ENCODE measurements around the gene FAM200C. TPM values are rescaled to one million over a fixed set of nuclear protein-coding genes. Genes with fewer than 3 reads are reported as not detected.
"Not testable (repeated sequence)": the region's sequence is repeated elsewhere in the genome, so short reads cannot be mapped to it uniquely, and the experiment has no call there.

FAM200C gene
- polyA plus RNA-seq, 1 donor (not counting 4 experiments of a cell fraction or from before 2014, with no cell fraction given), result 1.7 TPM

DNA sequence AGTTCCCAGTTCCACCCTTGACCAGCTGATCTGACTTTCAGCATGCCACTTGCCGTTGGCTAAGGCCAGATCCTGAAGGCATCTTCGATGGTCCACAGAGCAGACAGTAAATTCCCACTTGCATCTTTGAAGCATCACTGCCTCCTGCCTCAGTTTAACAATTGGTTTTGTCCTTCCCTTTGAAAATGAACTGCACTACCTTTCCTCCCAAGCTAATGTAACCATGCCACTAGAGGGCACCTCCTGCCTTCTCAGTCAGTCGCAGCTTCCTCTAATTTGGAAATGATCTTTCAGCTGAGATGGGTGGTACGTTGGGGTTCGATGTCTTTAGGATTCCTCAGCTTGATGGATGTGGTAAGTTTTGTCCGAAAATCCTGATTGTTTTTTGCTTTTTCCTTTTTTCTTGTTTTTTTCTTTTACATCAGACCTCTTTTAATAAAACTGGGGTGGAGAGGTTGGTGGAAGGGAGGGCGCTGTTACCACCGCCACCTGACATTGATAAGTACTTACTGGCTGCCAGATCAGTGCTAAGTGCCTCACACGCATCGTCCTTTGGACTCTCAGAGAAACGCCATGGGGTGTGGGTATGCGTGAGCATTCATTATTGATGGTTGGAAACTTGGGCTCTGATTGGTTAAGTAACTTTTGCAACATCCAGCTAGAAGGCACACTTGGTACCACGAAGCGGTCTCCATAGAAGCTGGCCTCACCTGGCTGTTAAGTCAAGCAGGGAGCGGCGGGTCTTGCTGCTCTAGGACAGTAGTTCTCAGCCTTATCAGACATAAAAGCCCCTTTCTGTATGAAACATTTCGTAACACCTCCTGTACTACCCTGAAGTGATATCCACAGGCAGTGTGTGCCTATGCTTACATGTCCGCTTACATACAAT, 38.7 kb upstream of the FAM200C start:
- dilution Hi-C loops (cut with MboI; ENCODE audit: extremely low pct_ligation_motif_present, low sequenced_read_pairs), result no loop called here
- Histone ChIP-seq H3K9ac (ENCODE audit: control insufficient read depth, extremely low read depth, insufficient read depth, low read length) (peak overlapping the region; percentile 67), H2AFZ (ENCODE audit: control insufficient read depth, low read length) (peak overlapping the region; percentile 90), H3K4me3 (ENCODE audit: control insufficient read depth in 2 of 3, extremely low read depth in 1 of 3, insufficient read depth in 2 of 3, low read depth in 1 of 3, low read length in 3 of 3) (peak overlapping the region in 2 of 3 experiments; percentile 59 to 68), H3K27ac (ENCODE audit: control insufficient read depth, insufficient read depth, low read length) (no peak overlapping the region), H4K20me1 (ENCODE audit: control insufficient read depth, extremely low read depth, insufficient read depth, low read length) (no peaks in the 10 kb centered on the region), H3K9me3 (ENCODE audit: control insufficient read depth, low read depth, low read length) (no peaks in the 10 kb centered on the region), H3K36me3 (ENCODE audit: control insufficient read depth in 2 of 2, extremely low read depth in 1 of 2, insufficient read depth in 2 of 2, low read length in 2 of 2) (no peaks in the 10 kb centered on the region), H3K27me3 (ENCODE audit: control insufficient read depth, extremely low read depth, insufficient read depth, low read length) (no peaks in the 10 kb centered on the region), H3K9me1 (ENCODE audit: control insufficient read depth, extremely low read depth, insufficient read depth, low read length) (no peaks in the 10 kb centered on the region), H3K4me2 (ENCODE audit: control insufficient read depth, extremely low read depth, insufficient read depth, low read depth, low read length) (peak overlapping the region; percentile 96), H3K79me2 (ENCODE audit: control insufficient read depth, insufficient read depth, low read length) (no peaks in the 10 kb centered on the region), H3K4me1 (ENCODE audit: control insufficient read depth, extremely low read depth, insufficient read depth, low read length) (peaks cover 16% of the 10 kb centered on the region)
- FAIRE-seq, result peak; percentile 90
- DNase-seq (ENCODE audit: low read depth, low spot score), result no peak
- TF ChIP-seq, protein P1, sequence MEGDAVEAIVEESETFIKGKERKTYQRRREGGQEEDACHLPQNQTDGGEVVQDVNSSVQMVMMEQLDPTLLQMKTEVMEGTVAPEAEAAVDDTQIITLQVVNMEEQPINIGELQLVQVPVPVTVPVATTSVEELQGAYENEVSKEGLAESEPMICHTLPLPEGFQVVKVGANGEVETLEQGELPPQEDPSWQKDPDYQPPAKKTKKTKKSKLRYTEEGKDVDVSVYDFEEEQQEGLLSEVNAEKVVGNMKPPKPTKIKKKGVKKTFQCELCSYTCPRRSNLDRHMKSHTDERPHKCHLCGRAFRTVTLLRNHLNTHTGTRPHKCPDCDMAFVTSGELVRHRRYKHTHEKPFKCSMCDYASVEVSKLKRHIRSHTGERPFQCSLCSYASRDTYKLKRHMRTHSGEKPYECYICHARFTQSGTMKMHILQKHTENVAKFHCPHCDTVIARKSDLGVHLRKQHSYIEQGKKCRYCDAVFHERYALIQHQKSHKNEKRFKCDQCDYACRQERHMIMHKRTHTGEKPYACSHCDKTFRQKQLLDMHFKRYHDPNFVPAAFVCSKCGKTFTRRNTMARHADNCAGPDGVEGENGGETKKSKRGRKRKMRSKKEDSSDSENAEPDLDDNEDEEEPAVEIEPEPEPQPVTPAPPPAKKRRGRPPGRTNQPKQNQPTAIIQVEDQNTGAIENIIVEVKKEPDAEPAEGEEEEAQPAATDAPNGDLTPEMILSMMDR (optimal IDR thresholded peaks at IDR 0.05 in 1 of 3, IDR thresholded peaks at IDR 0.05 in 1 of 3, conservative IDR thresholded peaks at IDR 0.05 in 1 of 3; ENCODE audit: extremely low read depth in 1 of 3, insufficient read depth in 2 of 3, low read length in 3 of 3), result peak; percentile 80 to 91 (median 90)
- peak; percentile 29 for TF ChIP-seq EZH2 (IDR thresholded peaks at IDR 0.05; ENCODE audit: low read length)

DNA sequence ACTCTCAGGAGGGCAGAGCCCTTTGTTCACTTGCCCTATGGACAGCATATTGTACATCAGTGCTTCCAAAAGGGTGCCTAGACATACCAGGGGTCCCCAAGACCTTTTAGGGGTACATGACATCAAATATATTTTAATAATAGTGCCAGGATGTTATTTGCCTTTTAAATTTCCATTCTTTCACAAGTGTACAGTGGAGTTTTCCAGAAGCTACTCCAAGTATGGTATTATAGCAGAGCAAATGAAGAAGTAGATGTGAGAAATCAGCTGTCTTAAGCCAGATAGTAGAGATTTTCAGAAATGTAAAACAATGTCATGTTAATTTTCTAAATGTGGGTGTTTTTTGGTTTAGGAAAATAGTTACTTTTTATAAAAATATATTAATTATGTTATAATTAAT, 37.4 kb upstream of the FAM200C start:
- no peaks in the 10 kb centered on the region for H3K79me2 ChIP-seq (ENCODE audit: control insufficient read depth, insufficient read depth, low read length)
- no peak overlapping the region for H3K27ac ChIP-seq (ENCODE audit: control insufficient read depth, insufficient read depth, low read length)
- no peaks in the 10 kb centered on the region for H3K9me1 ChIP-seq (ENCODE audit: control insufficient read depth, extremely low read depth, insufficient read depth, low read length)
- dilution Hi-C loops (cut with MboI; ENCODE audit: extremely low pct_ligation_motif_present, low sequenced_read_pairs), result no loop called here
- H3K4me3 ChIP-seq (ENCODE audit: control insufficient read depth in 2 of 3, extremely low read depth in 1 of 3, insufficient read depth in 2 of 3, low read depth in 1 of 3, low read length in 3 of 3), result no peak overlapping the region
- TF ChIP-seq EZH2 (IDR thresholded peaks at IDR 0.05; ENCODE audit: low read length), result no peak
- TF ChIP-seq, protein P1 (optimal IDR thresholded peaks at IDR 0.05 in 1 of 3, IDR thresholded peaks at IDR 0.05 in 1 of 3, conservative IDR thresholded peaks at IDR 0.05 in 1 of 3; ENCODE audit: extremely low read depth in 1 of 3, insufficient read depth in 2 of 3, low read length in 3 of 3), result no peak
- no peak overlapping the region for H3K4me2 ChIP-seq (ENCODE audit: control insufficient read depth, extremely low read depth, insufficient read depth, low read depth, low read length)
- peaks cover 18% of the 10 kb centered on the region for H3K4me1 ChIP-seq (ENCODE audit: control insufficient read depth, extremely low read depth, insufficient read depth, low read length)
- H4K20me1 ChIP-seq (ENCODE audit: control insufficient read depth, extremely low read depth, insufficient read depth, low read length), result no peaks in the 10 kb centered on the region
- no peaks in the 10 kb centered on the region for H3K36me3 ChIP-seq (ENCODE audit: control insufficient read depth in 2 of 2, extremely low read depth in 1 of 2, insufficient read depth in 2 of 2, low read length in 2 of 2)
- no peak overlapping the region for H2AFZ ChIP-seq (ENCODE audit: control insufficient read depth, low read length)
- no peak overlapping the region for H3K9ac ChIP-seq (ENCODE audit: control insufficient read depth, extremely low read depth, insufficient read depth, low read length)
- FAIRE-seq (no peak), DNase-seq (ENCODE audit: low read depth, low spot score) (no peak)
- H3K27me3 ChIP-seq (ENCODE audit: control insufficient read depth, extremely low read depth, insufficient read depth, low read length), result no peaks in the 10 kb centered on the region
- no peaks in the 10 kb centered on the region for H3K9me3 ChIP-seq (ENCODE audit: control insufficient read depth, low read depth, low read length)

DNA sequence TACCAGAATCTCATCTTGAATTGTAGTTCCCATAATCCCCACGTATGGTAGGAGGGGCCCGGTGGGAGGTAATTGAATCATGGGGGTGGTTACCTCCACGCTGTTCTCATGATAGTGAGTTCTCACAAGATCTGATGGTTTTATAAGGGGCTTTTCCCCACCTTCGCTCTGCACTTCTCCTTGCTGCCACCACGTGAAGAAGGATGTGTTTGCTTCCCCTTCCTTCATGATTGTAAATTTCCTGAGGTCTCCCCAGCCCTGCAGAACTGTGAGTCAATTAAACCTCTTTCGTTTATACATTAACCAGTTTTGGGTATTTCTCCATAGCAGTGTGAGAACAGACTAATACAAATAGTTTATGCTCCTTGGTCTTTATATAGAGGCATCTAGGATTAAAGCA, 36.8 kb upstream of the FAM200C start:
- FAIRE-seq, result not testable (repeated sequence)

More for the DNA sequence above, 36.8 kb upstream of the FAM200C start:
- DNase-seq (ENCODE audit: low read depth, low spot score); H3K4me3 ChIP-seq (ENCODE audit: control insufficient read depth in 2 of 3, extremely low read depth in 1 of 3, insufficient read depth in 2 of 3, low read depth in 1 of 3, low read length in 3 of 3); dilution Hi-C loops (cut with MboI; ENCODE audit: extremely low pct_ligation_motif_present, low sequenced_read_pairs); H3K4me2 ChIP-seq (ENCODE audit: control insufficient read depth, extremely low read depth, insufficient read depth, low read depth, low read length); H3K9ac ChIP-seq (ENCODE audit: control insufficient read depth, extremely low read depth, insufficient read depth, low read length); H3K9me3 ChIP-seq (ENCODE audit: control insufficient read depth, low read depth, low read length); H3K79me2 ChIP-seq (ENCODE audit: control insufficient read depth, insufficient read depth, low read length); H3K9me1 ChIP-seq (ENCODE audit: control insufficient read depth, extremely low read depth, insufficient read depth, low read length); H3K36me3 ChIP-seq (ENCODE audit: control insufficient read depth in 2 of 2, extremely low read depth in 1 of 2, insufficient read depth in 2 of 2, low read length in 2 of 2); H3K27me3 ChIP-seq (ENCODE audit: control insufficient read depth, extremely low read depth, insufficient read depth, low read length); H3K27ac ChIP-seq (ENCODE audit: control insufficient read depth, insufficient read depth, low read length); H2AFZ ChIP-seq (ENCODE audit: control insufficient read depth, low read length); H4K20me1 ChIP-seq (ENCODE audit: control insufficient read depth, extremely low read depth, insufficient read depth, low read length): not testable (repeated sequence)
- H3K4me1 ChIP-seq (ENCODE audit: control insufficient read depth, extremely low read depth, insufficient read depth, low read length), result peaks cover 18% of the 10 kb centered on the region

Data from keratinocyte (primary cell).